ENCODE data around the gene TSNAXIP1.

GRCh38 chr16:67846063-67846319 lies 39.3 kb downstream of the TSNAXIP1 start:
- TF ChIP-seq CTCF (conservative IDR thresholded peaks at IDR 0.05) = no peak
- no peak for TF ChIP-seq EZH2 (IDR thresholded peaks at IDR 0.05; ENCODE audit: low read depth)
